Measurements from ENCODE around the gene MMP14. TPM values are rescaled to one million over a fixed set of nuclear protein-coding genes. Genes with fewer than 3 reads are reported as not detected.

Gene MMP14
- total RNA-seq, result 320 and 373 TPM in 2 replicates

GRCh38 chr14:22836301-22837113 is at the start of gene MMP14:
Gene MMP14 (plus strand): TSS chr14:22836585. CDS start chr14:22836818, 233 bp downstream.

GRCh38 chr14:22814941-22815713 is 21.3 kb upstream of the MMP14 start, which contains the start of gene SLC7A7:
Gene SLC7A7 (minus strand): TSS chr14:22815435. CDS start chr14:22813398, 2,037 bp downstream.

GRCh38 chr14:22829661-22830442 is 6.5 kb upstream of the MMP14 start, which contains the start of gene MRPL52:
Gene MRPL52 (plus strand): TSS chr14:22829887. CDS start chr14:22829913, 26 bp downstream.

GRCh38 chr14:22871224-22872032 is 35.0 kb downstream of the MMP14 start, which contains the start of gene LRP10:
Gene LRP10 (plus strand): TSS chr14:22871740. CDS start chr14:22872304, 564 bp downstream.

GRCh38 chr14:22883173-22883976 is 47.0 kb downstream of the MMP14 start, which contains the start of gene REM2:
Gene REM2 (plus strand): TSS chr14:22883222. CDS start chr14:22883288, 66 bp downstream.

Small RNA genes lying within 50 kb of the gene (small RNA-seq; reads per million reads assigned to genes)
- not detected for gene RF00019

Other genes starting within 250 kb of the MMP14 start
- 220 and 318 TPM in 2 replicates for gene DAD1, start 247.4 kb upstream of the MMP14 start, total RNA-seq
- 10.8 and 12.1 TPM in 2 replicates for gene ABHD4, start 238.3 kb upstream of the MMP14 start, total RNA-seq
- not detected in 2 replicates for gene OR6J1, start 192.2 kb upstream of the MMP14 start, total RNA-seq
- gene OXA1L, start 69.9 kb upstream of the MMP14 start, total RNA-seq, result 63.3 and 71.7 TPM in 2 replicates
- gene SLC7A7, start 21.1 kb upstream of the MMP14 start, total RNA-seq, result 0.73 and 1.2 TPM in 2 replicates
- 33.4 and 45.0 TPM in 2 replicates for gene MRPL52, start 6.7 kb upstream of the MMP14 start, total RNA-seq
- gene LRP10, start 35.2 kb downstream of the MMP14 start, total RNA-seq, result 64.5 and 67.6 TPM in 2 replicates
- 0.37 TPM in 1 of 2 replicates, not detected in the other for gene REM2, start 46.6 kb downstream of the MMP14 start, total RNA-seq
- 34.9 and 50.0 TPM in 2 replicates for gene RBM23, start 82.6 kb downstream of the MMP14 start, total RNA-seq
- gene PRMT5, start 92.8 kb downstream of the MMP14 start, total RNA-seq, result 76.8 and 106 TPM in 2 replicates
- gene HAUS4, start 120.5 kb downstream of the MMP14 start, total RNA-seq, result 41.6 and 45.2 TPM in 2 replicates
- 3.3 and 12.7 TPM in 2 replicates for gene AJUBA, start 146.0 kb downstream of the MMP14 start, total RNA-seq
- gene C14orf93, start 173.6 kb downstream of the MMP14 start, total RNA-seq, result 9.4 and 10.7 TPM in 2 replicates
- 137 and 164 TPM in 2 replicates for gene PSMB5, start 198.3 kb downstream of the MMP14 start, total RNA-seq
- gene PSMB11, start 205.6 kb downstream of the MMP14 start, total RNA-seq, result not detected in 2 replicates
- gene CDH24, start 220.9 kb downstream of the MMP14 start, total RNA-seq, result 2.2 and 3.3 TPM in 2 replicates